IMR-90 (cell line): ENCODE data around the gene SLC44A1.

Experiments
- FOS ChIP-seq: fragments of 150-350 bp; IDR thresholded peaks from 2 replicates; pipeline ENCODE4 v1.6.1; 2016; ENCODE audit warnings: low read depth, low read length
- MXI1 ChIP-seq: IDR thresholded peaks from 2 replicates; pipeline ENCODE4 v1.6.1; 2012; ENCODE audit warnings: low read depth, mild to moderate bottlenecking, low read length, moderate library complexity, borderline replicate concordance
- POLR2A ChIP-seq: IDR thresholded peaks from 2 replicates; pipeline ENCODE4 v1.6.1; 2012; ENCODE audit warnings: mild to moderate bottlenecking, low read depth, low read length
- RCOR1 ChIP-seq: IDR thresholded peaks from 2 replicates; pipeline ENCODE4 v1.6.1; 2012; ENCODE audit warnings: mild to moderate bottlenecking, low read length, improper control_type of control experiment; ENCODE audit not compliant: insufficient replicate concordance
- USF2 ChIP-seq: fragments of 150-350 bp; IDR thresholded peaks from 2 replicates; pipeline ENCODE4 v1.6.1; 2017; ENCODE audit warnings: mild to moderate bottlenecking, antibody characterized with exemption, low read length, low read depth
- TF ChIP-seq, protein P1 (sequence below): conservative IDR thresholded peaks from 2 replicates; pipeline ENCODE4 v1.5.1; 2012; ENCODE audit warnings: mild to moderate bottlenecking, low read depth, low read length, improper control_type of control experiment

DNA sequence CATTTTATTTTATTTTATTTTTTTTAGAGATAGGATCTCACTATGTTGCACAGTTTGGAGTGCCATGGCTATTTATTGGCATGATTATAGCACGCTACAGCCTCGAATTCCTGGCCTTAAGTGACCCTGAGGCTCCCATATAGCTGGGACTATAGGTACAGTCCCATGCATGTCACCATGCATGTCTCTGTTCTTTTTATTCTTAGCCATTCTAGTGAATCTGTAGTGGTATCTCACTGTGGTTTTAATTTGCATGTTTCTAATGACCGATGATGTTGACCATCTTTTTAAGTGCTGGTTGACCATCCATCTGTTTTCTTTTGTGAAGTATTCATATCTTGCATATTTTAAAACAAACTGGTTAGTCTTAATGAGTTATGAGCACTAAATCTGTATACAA, 76.1 kb downstream of the SLC44A1 start:
- TF ChIP-seq, protein P1, sequence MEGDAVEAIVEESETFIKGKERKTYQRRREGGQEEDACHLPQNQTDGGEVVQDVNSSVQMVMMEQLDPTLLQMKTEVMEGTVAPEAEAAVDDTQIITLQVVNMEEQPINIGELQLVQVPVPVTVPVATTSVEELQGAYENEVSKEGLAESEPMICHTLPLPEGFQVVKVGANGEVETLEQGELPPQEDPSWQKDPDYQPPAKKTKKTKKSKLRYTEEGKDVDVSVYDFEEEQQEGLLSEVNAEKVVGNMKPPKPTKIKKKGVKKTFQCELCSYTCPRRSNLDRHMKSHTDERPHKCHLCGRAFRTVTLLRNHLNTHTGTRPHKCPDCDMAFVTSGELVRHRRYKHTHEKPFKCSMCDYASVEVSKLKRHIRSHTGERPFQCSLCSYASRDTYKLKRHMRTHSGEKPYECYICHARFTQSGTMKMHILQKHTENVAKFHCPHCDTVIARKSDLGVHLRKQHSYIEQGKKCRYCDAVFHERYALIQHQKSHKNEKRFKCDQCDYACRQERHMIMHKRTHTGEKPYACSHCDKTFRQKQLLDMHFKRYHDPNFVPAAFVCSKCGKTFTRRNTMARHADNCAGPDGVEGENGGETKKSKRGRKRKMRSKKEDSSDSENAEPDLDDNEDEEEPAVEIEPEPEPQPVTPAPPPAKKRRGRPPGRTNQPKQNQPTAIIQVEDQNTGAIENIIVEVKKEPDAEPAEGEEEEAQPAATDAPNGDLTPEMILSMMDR, result no peak
- TF ChIP-seq POLR2A (no peak), MXI1 (no peak), RCOR1 (no peak), USF2 (no peak), FOS (no peak)
